ENCODE measurements around the gene CLCA4. TPM values are rescaled to one million over a fixed set of nuclear protein-coding genes. Genes with fewer than 3 reads are reported as not detected.

CLCA4 gene
- total and polyA plus RNA-seq, 2 experiments from 2014 or later, result not detected

DNA sequence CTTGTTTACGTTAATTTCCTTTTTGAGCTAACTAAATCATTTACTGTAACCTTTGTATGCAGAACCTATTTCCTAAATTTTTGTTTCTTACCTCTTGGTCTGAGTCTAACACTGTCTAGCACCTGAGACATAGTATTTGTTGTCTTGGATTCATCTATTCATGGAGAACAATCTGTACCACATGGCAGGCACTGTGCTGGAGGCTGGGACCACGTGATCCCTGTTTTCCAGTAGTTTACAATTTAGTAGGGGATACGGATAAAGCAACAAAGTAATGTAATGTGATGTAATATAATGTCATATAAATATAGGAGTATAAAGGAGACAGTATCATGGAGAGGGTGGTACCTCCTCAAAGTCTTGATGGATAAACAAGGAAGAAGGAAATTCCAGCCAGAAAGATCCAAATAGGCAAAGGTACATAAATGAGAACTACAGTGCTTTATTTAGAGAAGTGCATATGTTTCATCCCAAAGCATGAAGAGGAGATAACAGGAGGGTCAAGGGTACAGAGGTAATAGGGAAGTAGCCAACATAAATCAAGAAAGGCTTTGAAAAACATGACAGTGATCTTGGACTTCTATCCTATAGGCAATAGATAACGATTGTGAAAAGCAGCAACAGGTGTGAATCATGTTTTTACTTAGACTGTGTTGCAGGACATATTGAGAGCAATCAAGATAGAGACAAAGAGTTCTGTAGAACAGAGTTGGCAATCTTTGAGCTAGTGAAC, 25.9 kb upstream of the CLCA4 start:
- no peak for DNase-seq (ENCODE audit: low spot score)
- no peak overlapping the region for H3K27ac Mint-ChIP-seq
- H3F3A ChIP-seq (replicated peaks; ENCODE audit: low read depth), result no peaks in the 10 kb centered on the region
- ATAC-seq, result no peak
- H3K79me2 ChIP-seq (replicated peaks; ENCODE audit: insufficient read depth), result no peaks in the 10 kb centered on the region
- peaks cover 8% of the 10 kb centered on the region; the same call in 2 of the 3 replicates for H3K4me1 Mint-ChIP-seq
- H3K27ac ChIP-seq (ENCODE audit: low read depth), result no peak overlapping the region
- no peak overlapping the region for H3K4me3 Mint-ChIP-seq
- H2AFZ ChIP-seq, result no peak overlapping the region
- H3K36me3 ChIP-seq (ENCODE audit: insufficient read depth), result 0 out of 2 replicates have a peak, but pooled peaks cover 3% of the 10 kb centered on the region
- H3K4me1 ChIP-seq (ENCODE audit: insufficient read depth), result no peaks in the 10 kb centered on the region
- H3K9me2 ChIP-seq (ENCODE audit: insufficient read depth), result no peaks in the 10 kb centered on the region; the same call in 1 of the 2 replicates
- peaks cover 13% of the 10 kb centered on the region; the same call in 2 of the 3 replicates for H3K9me3 Mint-ChIP-seq
- H3K4me3 ChIP-seq, result no peak overlapping the region
- H3K27me3 Mint-ChIP-seq (ENCODE audit: insufficient read depth, low read depth, poor library complexity), result no peaks in the 10 kb centered on the region
- TF ChIP-seq ZNF114 (CRISPR knock-in tag; IDR thresholded peaks at IDR 0.05), result no peak
- no peak overlapping the region for H3K4me2 ChIP-seq
- no peaks in the 10 kb centered on the region for H3K27me3 ChIP-seq (ENCODE audit: insufficient read depth)
- H3K36me3 Mint-ChIP-seq (ENCODE audit: low read depth), result peaks cover 9% of the 10 kb centered on the region; the same call in 2 of the 3 replicates
- H4K20me1 ChIP-seq (replicated peaks; ENCODE audit: insufficient read depth), result no peaks in the 10 kb centered on the region

DNA sequence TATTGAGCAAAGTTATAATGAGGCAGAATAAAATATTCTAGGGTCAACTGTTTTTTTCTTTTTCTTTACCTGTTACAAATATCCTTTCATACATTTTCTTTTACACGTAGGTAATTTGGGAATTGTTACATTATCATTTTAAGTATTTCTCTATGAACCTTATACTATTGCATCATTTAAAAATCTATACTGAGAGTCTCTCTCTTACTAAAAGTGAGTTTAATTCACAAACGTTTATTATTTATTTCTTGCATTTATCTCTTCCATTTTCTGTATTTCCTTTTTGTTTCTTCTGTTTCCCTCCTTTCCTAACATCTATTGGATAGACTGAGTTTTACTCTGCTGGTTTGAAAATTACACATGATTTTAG, 25.4 kb upstream of the CLCA4 start:
- H3K36me3 ChIP-seq (ENCODE audit: insufficient read depth), result 0 out of 2 replicates have a peak, but pooled peaks cover 3% of the 10 kb centered on the region
- no peak overlapping the region for H2AFZ ChIP-seq
- H3K27ac ChIP-seq (ENCODE audit: low read depth), result no peak overlapping the region
- H4K20me1 ChIP-seq (replicated peaks; ENCODE audit: insufficient read depth), result no peaks in the 10 kb centered on the region
- Mint-ChIP-seq H3K27me3 (ENCODE audit: insufficient read depth, low read depth, poor library complexity) (no peaks in the 10 kb centered on the region), H3K9me3 (peaks cover 13% of the 10 kb centered on the region; the same call in 2 of the 3 replicates), H3K36me3 (ENCODE audit: low read depth) (peaks cover 9% of the 10 kb centered on the region; the same call in 2 of the 3 replicates), H3K27ac (no peak overlapping the region), H3K4me3 (no peak overlapping the region), H3K4me1 (peaks cover 8% of the 10 kb centered on the region; the same call in 2 of the 3 replicates)
- ATAC-seq, result no peak
- H3F3A ChIP-seq (replicated peaks; ENCODE audit: low read depth), result no peaks in the 10 kb centered on the region
- no peak overlapping the region for H3K4me3 ChIP-seq
- no peak for DNase-seq (ENCODE audit: low spot score)
- H3K4me2 ChIP-seq, result no peak overlapping the region
- no peaks in the 10 kb centered on the region for H3K4me1 ChIP-seq (ENCODE audit: insufficient read depth)
- H3K79me2 ChIP-seq (replicated peaks; ENCODE audit: insufficient read depth), result no peaks in the 10 kb centered on the region
- no peaks in the 10 kb centered on the region for H3K27me3 ChIP-seq (ENCODE audit: insufficient read depth)
- H3K9me2 ChIP-seq (ENCODE audit: insufficient read depth), result no peaks in the 10 kb centered on the region
- TF ChIP-seq EZH2 (IDR thresholded peaks at IDR 0.05; ENCODE audit: low read depth, unreplicated experiment) (no peak), ZNF331 (CRISPR knock-in tag; IDR thresholded peaks at IDR 0.05; ENCODE audit: low read depth) (no peak), ZNF114 (CRISPR knock-in tag; IDR thresholded peaks at IDR 0.05) (no peak), EZH2phosphoT487 (IDR thresholded peaks at IDR 0.05; ENCODE audit: unreplicated experiment) (no peak)
- TF ChIP-seq, protein P1, sequence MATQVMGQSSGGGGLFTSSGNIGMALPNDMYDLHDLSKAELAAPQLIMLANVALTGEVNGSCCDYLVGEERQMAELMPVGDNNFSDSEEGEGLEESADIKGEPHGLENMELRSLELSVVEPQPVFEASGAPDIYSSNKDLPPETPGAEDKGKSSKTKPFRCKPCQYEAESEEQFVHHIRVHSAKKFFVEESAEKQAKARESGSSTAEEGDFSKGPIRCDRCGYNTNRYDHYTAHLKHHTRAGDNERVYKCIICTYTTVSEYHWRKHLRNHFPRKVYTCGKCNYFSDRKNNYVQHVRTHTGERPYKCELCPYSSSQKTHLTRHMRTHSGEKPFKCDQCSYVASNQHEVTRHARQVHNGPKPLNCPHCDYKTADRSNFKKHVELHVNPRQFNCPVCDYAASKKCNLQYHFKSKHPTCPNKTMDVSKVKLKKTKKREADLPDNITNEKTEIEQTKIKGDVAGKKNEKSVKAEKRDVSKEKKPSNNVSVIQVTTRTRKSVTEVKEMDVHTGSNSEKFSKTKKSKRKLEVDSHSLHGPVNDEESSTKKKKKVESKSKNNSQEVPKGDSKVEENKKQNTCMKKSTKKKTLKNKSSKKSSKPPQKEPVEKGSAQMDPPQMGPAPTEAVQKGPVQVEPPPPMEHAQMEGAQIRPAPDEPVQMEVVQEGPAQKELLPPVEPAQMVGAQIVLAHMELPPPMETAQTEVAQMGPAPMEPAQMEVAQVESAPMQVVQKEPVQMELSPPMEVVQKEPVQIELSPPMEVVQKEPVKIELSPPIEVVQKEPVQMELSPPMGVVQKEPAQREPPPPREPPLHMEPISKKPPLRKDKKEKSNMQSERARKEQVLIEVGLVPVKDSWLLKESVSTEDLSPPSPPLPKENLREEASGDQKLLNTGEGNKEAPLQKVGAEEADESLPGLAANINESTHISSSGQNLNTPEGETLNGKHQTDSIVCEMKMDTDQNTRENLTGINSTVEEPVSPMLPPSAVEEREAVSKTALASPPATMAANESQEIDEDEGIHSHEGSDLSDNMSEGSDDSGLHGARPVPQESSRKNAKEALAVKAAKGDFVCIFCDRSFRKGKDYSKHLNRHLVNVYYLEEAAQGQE (IDR thresholded peaks at IDR 0.05; ENCODE audit: unreplicated experiment), result no peak
- TF ChIP-seq, protein P2, sequence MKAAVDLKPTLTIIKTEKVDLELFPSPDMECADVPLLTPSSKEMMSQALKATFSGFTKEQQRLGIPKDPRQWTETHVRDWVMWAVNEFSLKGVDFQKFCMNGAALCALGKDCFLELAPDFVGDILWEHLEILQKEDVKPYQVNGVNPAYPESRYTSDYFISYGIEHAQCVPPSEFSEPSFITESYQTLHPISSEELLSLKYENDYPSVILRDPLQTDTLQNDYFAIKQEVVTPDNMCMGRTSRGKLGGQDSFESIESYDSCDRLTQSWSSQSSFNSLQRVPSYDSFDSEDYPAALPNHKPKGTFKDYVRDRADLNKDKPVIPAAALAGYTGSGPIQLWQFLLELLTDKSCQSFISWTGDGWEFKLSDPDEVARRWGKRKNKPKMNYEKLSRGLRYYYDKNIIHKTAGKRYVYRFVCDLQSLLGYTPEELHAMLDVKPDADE (IDR thresholded peaks at IDR 0.05), result no peak
- TF ChIP-seq, protein P3, sequence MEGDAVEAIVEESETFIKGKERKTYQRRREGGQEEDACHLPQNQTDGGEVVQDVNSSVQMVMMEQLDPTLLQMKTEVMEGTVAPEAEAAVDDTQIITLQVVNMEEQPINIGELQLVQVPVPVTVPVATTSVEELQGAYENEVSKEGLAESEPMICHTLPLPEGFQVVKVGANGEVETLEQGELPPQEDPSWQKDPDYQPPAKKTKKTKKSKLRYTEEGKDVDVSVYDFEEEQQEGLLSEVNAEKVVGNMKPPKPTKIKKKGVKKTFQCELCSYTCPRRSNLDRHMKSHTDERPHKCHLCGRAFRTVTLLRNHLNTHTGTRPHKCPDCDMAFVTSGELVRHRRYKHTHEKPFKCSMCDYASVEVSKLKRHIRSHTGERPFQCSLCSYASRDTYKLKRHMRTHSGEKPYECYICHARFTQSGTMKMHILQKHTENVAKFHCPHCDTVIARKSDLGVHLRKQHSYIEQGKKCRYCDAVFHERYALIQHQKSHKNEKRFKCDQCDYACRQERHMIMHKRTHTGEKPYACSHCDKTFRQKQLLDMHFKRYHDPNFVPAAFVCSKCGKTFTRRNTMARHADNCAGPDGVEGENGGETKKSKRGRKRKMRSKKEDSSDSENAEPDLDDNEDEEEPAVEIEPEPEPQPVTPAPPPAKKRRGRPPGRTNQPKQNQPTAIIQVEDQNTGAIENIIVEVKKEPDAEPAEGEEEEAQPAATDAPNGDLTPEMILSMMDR (conservative IDR thresholded peaks at IDR 0.05; ENCODE audit: low read depth in 2 of 2), result no peak

All from GM23338 (cell line).